Measurements from ENCODE around the gene MOSPD2. TPM values are rescaled to one million over a fixed set of nuclear protein-coding genes. Genes with fewer than 3 reads are reported as not detected.

The MOSPD2 gene
- total RNA-seq, 1 experiment from 2014 or later: 11.6 TPM

GRCh38 chrX:14851526-14851925, 21.7 kb upstream of the MOSPD2 start:
- Histone ChIP-seq H3K27me3 (ENCODE audit: low read length) (no peaks in the 10 kb centered on the region), H3K9me2 (replicated peaks; ENCODE audit: low read length) (no peaks in the 10 kb centered on the region), H3F3A (ENCODE audit: low read length, unreplicated experiment) (no peaks in the 10 kb centered on the region), H3K9me3 (ENCODE audit: low read length) (no peaks in the 10 kb centered on the region), H3K9ac (ENCODE audit: low read length) (no peak overlapping the region), H3K27ac (ENCODE audit: low read length) (no peak overlapping the region), H3K4me2 (ENCODE audit: low read length) (no peak overlapping the region), H4K20me1 (ENCODE audit: low read length) (no peaks in the 10 kb centered on the region), H3K4me1 (ENCODE audit: insufficient read depth, low read length) (peaks cover 12% of the 10 kb centered on the region), H3K4me3 (ENCODE audit: low read length) (no peak overlapping the region), H3K79me2 (ENCODE audit: low read length) (no peaks in the 10 kb centered on the region), H2AFZ (ENCODE audit: low read length) (no peak overlapping the region), H3K36me3 (ENCODE audit: low read depth, low read length) (peaks cover 8% of the 10 kb centered on the region)
- POLR2A ChIA-PET (ENCODE audit: unreplicated experiment): no interaction called here
- TF ChIP-seq EZH2 (IDR thresholded peaks at IDR 0.05; ENCODE audit: low read length, unreplicated experiment): no peak
- no peak for TF ChIP-seq CTCF (conservative IDR thresholded peaks at IDR 0.05; ENCODE audit: low read depth, low read length)
- no peak for TF ChIP-seq EZH2phosphoT487 (IDR thresholded peaks at IDR 0.05; ENCODE audit: borderline replicate concordance, low read length)
- CTCF ChIA-PET: no interaction called here
- intact Hi-C loops (cut with micrococcal nuclease): no loop called here
- ATAC-seq (no peak), DNase-seq (no peak)
- no TSS peak for BruUV-seq (replicated peaks)

DNA sequence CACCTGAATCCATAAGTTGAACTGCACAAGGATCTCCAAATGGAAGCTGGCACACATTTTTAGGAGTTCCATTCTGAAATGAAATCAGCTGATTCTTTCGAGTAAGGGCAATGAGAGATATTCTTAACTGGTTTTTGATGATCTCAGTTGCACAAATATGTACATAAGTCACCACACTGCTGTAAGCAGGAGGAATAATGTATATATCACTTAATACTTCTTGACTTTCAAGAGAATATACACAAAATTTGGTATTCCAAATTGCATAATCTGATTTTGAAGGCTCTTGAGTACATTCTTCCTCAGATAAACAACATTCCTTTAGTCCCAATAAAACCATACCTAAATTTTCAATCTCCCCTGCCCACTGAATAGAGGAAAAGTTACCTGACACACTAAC, 8.6 kb upstream of the MOSPD2 start:
- H3K4me2 ChIP-seq (ENCODE audit: low read length): no peak overlapping the region

More for the DNA sequence above, 8.6 kb upstream of the MOSPD2 start:
- Histone ChIP-seq H3K4me1 (ENCODE audit: insufficient read depth, low read length) (0 out of 2 replicates have a peak, but pooled peaks cover 2% of the 10 kb centered on the region), H3F3A (ENCODE audit: low read length, unreplicated experiment) (no peaks in the 10 kb centered on the region), H3K36me3 (ENCODE audit: low read depth, low read length) (peaks cover 34% of the 10 kb centered on the region), H4K20me1 (ENCODE audit: low read length) (no peaks in the 10 kb centered on the region), H3K9me3 (ENCODE audit: low read length) (peaks cover 4% of the 10 kb centered on the region; the same call in 1 of the 2 replicates), H3K9me2 (replicated peaks; ENCODE audit: low read length) (no peaks in the 10 kb centered on the region), H3K27ac (ENCODE audit: low read length) (no peak overlapping the region), H3K27me3 (ENCODE audit: low read length) (no peaks in the 10 kb centered on the region), H3K79me2 (ENCODE audit: low read length) (peaks cover 35% of the 10 kb centered on the region), H3K4me3 (ENCODE audit: low read length) (no peak overlapping the region), H3K9ac (ENCODE audit: low read length) (no peak overlapping the region), H2AFZ (ENCODE audit: low read length) (no peak overlapping the region)
- ATAC-seq (no peak), DNase-seq (peak; percentile 25)
- intact Hi-C loops (cut with micrococcal nuclease): no loop called here
- TF ChIP-seq EZH2phosphoT487 (IDR thresholded peaks at IDR 0.05; ENCODE audit: borderline replicate concordance, low read length): no peak
- no peak for TF ChIP-seq CTCF (conservative IDR thresholded peaks at IDR 0.05; ENCODE audit: low read depth, low read length)
- no peak for TF ChIP-seq EZH2 (IDR thresholded peaks at IDR 0.05; ENCODE audit: low read length, unreplicated experiment)
- ChIA-PET CTCF (no interaction called here), POLR2A (ENCODE audit: unreplicated experiment) (no interaction called here)
- BruUV-seq (replicated peaks): no TSS peak

Data from PC-3 (cell line).